CD4-positive, CD25-positive, alpha-beta regulatory T cell (primary cell): ENCODE results near the gene NQO2. TPM values are rescaled to one million over a fixed set of nuclear protein-coding genes. Genes with fewer than 3 reads are reported as not detected.

Experiments
- ATAC-seq, 2 donors: fragments of 150-1000 bp; cut with Tn5 transposase; one replicate each; pipeline ENCODE4 v1.10.0; 2021; ENCODE audit warnings: low read depth in 2 of 2, moderate number of reproducible peaks in 2 of 2, moderate library complexity in 1 of 2
- DNase-seq, 3 donors: peaks; one replicate each; pipeline versions ENCODE4 v3.0.0 to v3.0.0-alpha.2; 2012 to 2022; ENCODE audit warnings: mixed read lengths in 1 of 3
- H3K27ac ChIP-seq: one replicate; pipeline ENCODE4 v1.7.0; 2013; ENCODE audit warnings: mild to moderate bottlenecking, low read length; ENCODE audit not compliant: insufficient read depth, poor library complexity, severe bottlenecking
- H3K27me3 ChIP-seq: one replicate; pipeline ENCODE4 v1.7.0; 2013; ENCODE audit warnings: low read length; ENCODE audit not compliant: control insufficient read depth, insufficient read depth
- H3K36me3 ChIP-seq: one replicate; pipeline ENCODE4 v1.7.0; 2013; ENCODE audit warnings: mild to moderate bottlenecking, low read length, moderate library complexity; ENCODE audit not compliant: control insufficient read depth, insufficient read depth
- H3K4me1 ChIP-seq: 2 replicates; pipeline ENCODE4 v1.7.0; 2013; ENCODE audit warnings: mild to moderate bottlenecking, low read length; ENCODE audit not compliant: insufficient read depth, control insufficient read depth, poor library complexity, severe bottlenecking
- H3K4me3 ChIP-seq: one replicate; pipeline ENCODE4 v1.7.0; 2013; ENCODE audit warnings: low read depth, mild to moderate bottlenecking, low read length, moderate library complexity
- H3K9me3 ChIP-seq, 2 experiments: 1 replicate in 1 of 2; 2 replicates in 1 of 2; pipeline ENCODE4 v1.7.0; 2013; ENCODE audit warnings: low read length in 2 of 2, mild to moderate bottlenecking in 1 of 2, moderate library complexity in 1 of 2; ENCODE audit not compliant: control insufficient read depth in 2 of 2
- H3K27ac Mint-ChIP-seq, 3 donors: one replicate each; pipeline ENCODE4 v1.8.0; 2020 to 2022; ENCODE audit warnings: mild to moderate bottlenecking in 3 of 3, mixed read lengths in 3 of 3, moderate library complexity in 2 of 3
- H3K27me3 Mint-ChIP-seq: one replicate; pipeline ENCODE4 v1.8.0; 2022; ENCODE audit warnings: mild to moderate bottlenecking, mixed read lengths
- H3K36me3 Mint-ChIP-seq: one replicate; pipeline ENCODE4 v1.8.0; 2020; ENCODE audit warnings: mixed read lengths
- H3K4me1 Mint-ChIP-seq, 4 donors: one replicate each; pipeline ENCODE4 v1.8.0; 2020 to 2022; ENCODE audit warnings: mixed read lengths in 4 of 4, mild to moderate bottlenecking in 1 of 4
- H3K4me3 Mint-ChIP-seq, 4 donors: one replicate each; pipeline ENCODE4 v1.8.0; 2020 to 2022; ENCODE audit warnings: mild to moderate bottlenecking in 4 of 4, mixed read lengths in 4 of 4, moderate library complexity in 3 of 4
- H3K9me3 Mint-ChIP-seq, 7 donors: one replicate each; pipeline ENCODE4 v1.8.0; 2020 to 2022; ENCODE audit warnings: mixed read lengths in 7 of 7, mild to moderate bottlenecking in 3 of 7, moderate library complexity in 2 of 7
- polyA plus RNA-seq, 4 donors: library from polyadenylated mRNA; unstranded; fragments of 300-500 nt; fragmentation: Illumina TruSeq; gene quantifications; one replicate each; pipeline ENCODE4 v1.2.3, GENCODE V29; 2021
- total RNA-seq: library from RNA; stranded (reverse); gene quantifications from one replicate; pipeline ENCODE4 v1.2.3, GENCODE V29; 2022

The NQO2 gene
- total and polyA plus RNA-seq, 5 donors from 2014 or later, result 27.4 to 109 (median 58.0) TPM

DNA sequence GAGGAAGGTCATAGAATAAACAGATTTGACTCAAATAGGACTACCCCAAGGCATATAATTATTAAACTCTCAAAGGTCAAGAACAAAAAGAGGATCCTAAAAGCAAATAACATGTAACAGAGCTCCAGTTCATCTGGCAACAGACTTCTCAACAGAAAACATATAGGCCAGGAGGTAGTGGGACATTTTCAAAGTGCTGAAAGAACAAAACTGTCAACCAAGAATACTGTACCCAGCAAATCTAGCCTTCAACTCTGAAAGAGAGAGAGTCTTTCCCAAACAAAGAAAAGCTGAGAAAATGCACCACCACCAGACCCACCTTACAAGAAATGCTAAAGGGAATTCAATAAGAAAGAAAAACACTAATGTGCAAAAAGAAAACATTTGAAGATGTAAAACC, 11.9 kb downstream of the NQO2 start:
- Histone ChIP-seq H3K4me1 (no peaks in the 10 kb centered on the region), H3K4me3 (no peak overlapping the region), H3K9me3 (peaks cover 19 to 23% of the 10 kb centered on the region in 2 experiments), H3K27me3 (no peaks in the 10 kb centered on the region), H3K27ac (no peak overlapping the region), H3K36me3 (peaks cover 46% of the 10 kb centered on the region)
- Mint-ChIP-seq H3K27ac (no peak overlapping the region), H3K4me3 (no peak overlapping the region), H3K36me3 (peaks cover 80% of the 10 kb centered on the region), H3K4me1 (peaks cover 0 to 8% (median 3%) of the 10 kb centered on the region in 4 donors), H3K9me3 (peaks cover 2 to 29% (median 5%) of the 10 kb centered on the region in 7 donors), H3K27me3 (no peaks in the 10 kb centered on the region)
- DNase-seq, result peak in 1 of 3 donors; percentile 17
- ATAC-seq, result no peak

GRCh38 chr6:3013486-3013885, 13.8 kb downstream of the NQO2 start:
- Mint-ChIP-seq H3K36me3 (peaks cover 79% of the 10 kb centered on the region), H3K27me3 (no peaks in the 10 kb centered on the region), H3K4me1 (peaks cover 0 to 5% (median 1%) of the 10 kb centered on the region in 4 donors), H3K27ac (peak overlapping the region in 1 of 3 donors; percentile 87), H3K9me3 (peaks cover 2 to 29% (median 5%) of the 10 kb centered on the region in 7 donors), H3K4me3 (peak overlapping the region in 1 of 4 donors; percentile 11)
- H3K4me1 ChIP-seq, result no peaks in the 10 kb centered on the region
- H3K9me3 ChIP-seq, result peaks cover 19 to 23% of the 10 kb centered on the region in 2 experiments
- no peak overlapping the region for H3K4me3 ChIP-seq
- ATAC-seq, result no peak
- H3K27me3 ChIP-seq, result no peaks in the 10 kb centered on the region
- H3K36me3 ChIP-seq, result peaks cover 41% of the 10 kb centered on the region
- DNase-seq, result no peak
- no peak overlapping the region for H3K27ac ChIP-seq

GRCh38 chr6:3013901-3014674, 14.4 kb downstream of the NQO2 start:
- Histone ChIP-seq H3K27ac (no peak overlapping the region), H3K27me3 (no peaks in the 10 kb centered on the region), H3K4me3 (no peak overlapping the region), H3K36me3 (peaks cover 41% of the 10 kb centered on the region), H3K4me1 (no peaks in the 10 kb centered on the region), H3K9me3 (peaks cover 19 to 23% of the 10 kb centered on the region in 2 experiments)
- ATAC-seq, result no peak
- Mint-ChIP-seq H3K27ac (no peak overlapping the region), H3K9me3 (peaks cover 2 to 29% (median 5%) of the 10 kb centered on the region in 7 donors), H3K4me3 (no peak overlapping the region), H3K27me3 (no peaks in the 10 kb centered on the region), H3K36me3 (peaks cover 74% of the 10 kb centered on the region), H3K4me1 (peaks cover 0 to 5% (median 1%) of the 10 kb centered on the region in 4 donors)
- no peak for DNase-seq

DNA sequence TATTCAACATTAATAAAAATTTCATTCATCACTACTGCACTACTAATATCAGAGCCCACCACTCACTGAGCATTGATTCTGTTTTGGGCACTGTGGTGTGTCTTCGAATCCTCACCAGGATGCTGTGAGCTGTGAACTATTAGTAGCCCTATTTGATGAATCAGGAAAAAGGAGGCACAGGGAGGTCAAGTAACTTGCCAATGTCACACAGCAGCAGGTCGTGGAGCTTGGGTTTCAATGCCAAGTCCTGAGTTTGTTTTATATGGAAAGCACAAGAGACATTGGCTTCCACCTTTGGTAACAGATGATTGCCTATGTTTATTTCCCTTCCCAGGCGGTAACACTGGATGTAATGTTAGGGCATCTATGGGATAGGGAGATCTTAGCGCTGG, 15.0 kb downstream of the NQO2 start:
- ATAC-seq (no peak), DNase-seq (no peak)
- H3K4me3 ChIP-seq, result no peak overlapping the region
- H3K9me3 Mint-ChIP-seq, result peaks cover under 1 to 29% (median 5%) of the 10 kb centered on the region in 7 donors
- H3K4me3 Mint-ChIP-seq, result no peak overlapping the region
- H3K4me1 ChIP-seq, result peaks cover 4% of the 10 kb centered on the region
- H3K4me1 Mint-ChIP-seq, result peaks cover 0 to 5% (median 1%) of the 10 kb centered on the region in 4 donors
- H3K27ac Mint-ChIP-seq, result no peak overlapping the region
- peaks cover 74% of the 10 kb centered on the region for H3K36me3 Mint-ChIP-seq
- peaks cover 42% of the 10 kb centered on the region for H3K36me3 ChIP-seq
- peaks cover 19 to 23% of the 10 kb centered on the region in 2 experiments for H3K9me3 ChIP-seq
- no peak overlapping the region for H3K27ac ChIP-seq
- no peaks in the 10 kb centered on the region for H3K27me3 ChIP-seq
- no peaks in the 10 kb centered on the region for H3K27me3 Mint-ChIP-seq

DNA sequence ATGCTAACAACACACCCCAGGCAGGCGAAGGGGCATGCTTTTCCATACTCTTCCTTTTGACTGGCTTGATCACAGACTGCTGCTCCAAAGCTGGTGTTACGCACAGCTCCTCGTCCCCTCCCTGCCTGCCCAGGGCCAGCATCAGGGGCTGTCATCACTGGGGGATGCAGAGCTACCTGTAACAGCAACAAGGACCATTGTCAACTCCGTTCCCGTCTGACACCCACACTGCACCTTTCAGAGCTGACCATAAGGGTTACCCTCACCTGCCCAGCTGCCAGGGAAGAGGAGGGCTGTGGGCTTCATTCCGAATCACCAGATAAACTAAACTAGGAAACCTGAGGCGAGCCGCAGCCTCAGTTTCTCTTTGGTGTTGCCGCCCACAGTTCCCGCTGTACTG, 15.4 kb downstream of the NQO2 start:
- Mint-ChIP-seq H3K4me3 (no peak overlapping the region), H3K36me3 (peaks cover 74% of the 10 kb centered on the region), H3K9me3 (peaks cover 0 to 25% (median 5%) of the 10 kb centered on the region in 7 donors), H3K4me1 (peaks cover 2 to 5% (median 4%) of the 10 kb centered on the region in 4 donors), H3K27me3 (no peaks in the 10 kb centered on the region), H3K27ac (no peak overlapping the region)
- DNase-seq (no peak), ATAC-seq (no peak)
- Histone ChIP-seq H3K36me3 (peaks cover 42% of the 10 kb centered on the region), H3K27ac (no peak overlapping the region), H3K4me1 (peaks cover 4% of the 10 kb centered on the region), H3K9me3 (peaks cover 19 to 23% of the 10 kb centered on the region in 2 experiments), H3K27me3 (no peaks in the 10 kb centered on the region), H3K4me3 (no peak overlapping the region)

GRCh38 chr6:3016473-3017280, 17.0 kb downstream of the NQO2 start:
- H3K9me3 Mint-ChIP-seq, result peaks cover 0 to 12% (median 5%) of the 10 kb centered on the region in 7 donors
- H3K27me3 Mint-ChIP-seq, result no peaks in the 10 kb centered on the region
- Histone ChIP-seq H3K36me3 (peaks cover 33% of the 10 kb centered on the region), H3K27me3 (no peaks in the 10 kb centered on the region), H3K4me1 (peaks cover 4% of the 10 kb centered on the region), H3K4me3 (no peak overlapping the region), H3K9me3 (peaks cover 5 to 9% of the 10 kb centered on the region in 2 experiments), H3K27ac (no peak overlapping the region)
- DNase-seq, result no peak
- H3K4me1 Mint-ChIP-seq, result peaks cover 6 to 9% (median 8%) of the 10 kb centered on the region in 4 donors
- no peak overlapping the region for H3K27ac Mint-ChIP-seq
- H3K4me3 Mint-ChIP-seq, result no peak overlapping the region
- peaks cover 64% of the 10 kb centered on the region for H3K36me3 Mint-ChIP-seq
- ATAC-seq, result no peak

- no peaks in the 10 kb centered on the region for H3K27me3 Mint-ChIP-seq
- Histone ChIP-seq H3K36me3 (peaks cover 30% of the 10 kb centered on the region), H3K27me3 (no peaks in the 10 kb centered on the region), H3K4me1 (peaks cover 7% of the 10 kb centered on the region), H3K4me3 (no peak overlapping the region), H3K9me3 (peaks cover 2 to 3% of the 10 kb centered on the region in 2 experiments), H3K27ac (no peak overlapping the region)
- H3K27ac Mint-ChIP-seq, result peak overlapping the region in 1 of 3 donors; percentile 74
- H3K9me3 Mint-ChIP-seq, result peaks cover 0 to 6% (median 0%) of the 10 kb centered on the region in 7 donors
- ATAC-seq, result no peak
- H3K36me3 Mint-ChIP-seq, result peaks cover 58% of the 10 kb centered on the region
- no peak overlapping the region for H3K4me3 Mint-ChIP-seq
- no peak for DNase-seq
- H3K4me1 Mint-ChIP-seq, result peaks cover 6 to 10% (median 9%) of the 10 kb centered on the region in 4 donors
These were observed 17.6 kb downstream of the NQO2 start for GRCh38 chr6:3017304-3017703.
